OCI-LY7 (cell line): ENCODE measurements around the gene KRT26.

Experiments
- CTCF ChIP-seq: fragments of 200-600 bp; sonication (generic); conservative IDR thresholded peaks from 2 replicates; pipeline ENCODE4 v1.5.1; 2014; ENCODE audit warnings: mild to moderate bottlenecking, antibody characterized with exemption, low read length, moderate library complexity, mixed read lengths
- EZH2phosphoT487 ChIP-seq: fragments of 200-600 bp; sonication (generic); IDR thresholded peaks from 2 replicates; pipeline ENCODE4 v1.6.1; 2018; ENCODE audit warnings: low read depth, borderline replicate concordance, mild to moderate bottlenecking, mixed run types, antibody characterized with exemption, low read length, moderate library complexity, mixed read lengths

GRCh38 chr17:40799859-40800258, 27.9 kb upstream of the KRT26 start, which contains the start of gene KRT28:
- TF ChIP-seq CTCF (no peak), EZH2phosphoT487 (no peak)
